NOMO-1 treated with DMSO at 0.1 percent for 48 hours (cell line): ENCODE results near the gene LRRC74B.
"Not testable (repeated sequence)": the region's sequence is repeated elsewhere in the genome, so short reads cannot be mapped to it uniquely, and the experiment has no call there.

Experiments
- DNase-seq: peaks from one replicate; lab custom pipeline; 2025; ENCODE audit not compliant: unreplicated experiment; lab: John Stamatoyannopoulos, UW

LRRC74B gene

DNA sequence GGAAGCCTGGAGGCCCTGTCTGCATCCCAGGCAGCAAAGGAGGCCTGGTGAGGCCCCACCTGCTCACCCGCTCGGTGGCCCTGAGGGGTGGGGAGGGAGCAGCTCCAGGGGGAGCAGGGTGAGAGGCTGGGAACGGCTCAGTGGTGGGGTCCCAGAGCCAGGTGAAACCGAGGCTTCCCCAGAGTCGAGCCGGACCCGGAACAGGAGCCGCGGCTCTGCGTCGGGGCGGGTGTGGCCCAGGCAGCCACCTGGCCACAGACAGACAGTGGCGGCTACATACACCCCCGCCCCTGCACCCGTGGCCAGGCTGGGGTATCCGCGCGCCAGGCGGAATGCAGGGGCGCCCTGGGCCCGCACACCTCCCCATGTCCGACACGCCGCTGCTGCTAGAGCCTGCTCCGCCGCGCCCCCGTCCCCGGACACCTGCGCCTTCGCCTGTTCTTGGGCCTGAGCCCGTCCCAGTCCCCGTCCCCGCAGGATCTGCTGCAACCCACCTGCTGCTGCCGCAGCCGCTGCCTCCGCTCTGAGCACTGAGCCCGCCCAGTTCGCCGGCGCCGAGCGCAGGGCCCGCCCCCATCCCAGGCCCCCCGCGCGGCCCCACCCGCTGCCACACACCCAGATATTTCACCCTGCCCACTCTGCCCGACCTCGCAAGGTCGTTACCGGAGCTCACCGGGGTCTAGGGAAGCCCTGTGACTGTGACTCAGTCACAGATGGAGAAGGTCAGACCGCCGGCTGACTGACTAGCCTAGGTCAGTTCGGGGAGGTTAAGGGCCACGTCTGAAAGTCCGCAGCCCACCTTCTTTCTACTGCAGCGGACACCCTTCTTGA is 13.5 kb upstream of the LRRC74B start, which contains the start of gene SLC7A4:
Gene SLC7A4, minus strand, starts transcription at position 525 of the 831 bp plus-strand sequence. CDS start 749 bp downstream, outside the sequence.
- DNase-seq: no peak

DNA sequence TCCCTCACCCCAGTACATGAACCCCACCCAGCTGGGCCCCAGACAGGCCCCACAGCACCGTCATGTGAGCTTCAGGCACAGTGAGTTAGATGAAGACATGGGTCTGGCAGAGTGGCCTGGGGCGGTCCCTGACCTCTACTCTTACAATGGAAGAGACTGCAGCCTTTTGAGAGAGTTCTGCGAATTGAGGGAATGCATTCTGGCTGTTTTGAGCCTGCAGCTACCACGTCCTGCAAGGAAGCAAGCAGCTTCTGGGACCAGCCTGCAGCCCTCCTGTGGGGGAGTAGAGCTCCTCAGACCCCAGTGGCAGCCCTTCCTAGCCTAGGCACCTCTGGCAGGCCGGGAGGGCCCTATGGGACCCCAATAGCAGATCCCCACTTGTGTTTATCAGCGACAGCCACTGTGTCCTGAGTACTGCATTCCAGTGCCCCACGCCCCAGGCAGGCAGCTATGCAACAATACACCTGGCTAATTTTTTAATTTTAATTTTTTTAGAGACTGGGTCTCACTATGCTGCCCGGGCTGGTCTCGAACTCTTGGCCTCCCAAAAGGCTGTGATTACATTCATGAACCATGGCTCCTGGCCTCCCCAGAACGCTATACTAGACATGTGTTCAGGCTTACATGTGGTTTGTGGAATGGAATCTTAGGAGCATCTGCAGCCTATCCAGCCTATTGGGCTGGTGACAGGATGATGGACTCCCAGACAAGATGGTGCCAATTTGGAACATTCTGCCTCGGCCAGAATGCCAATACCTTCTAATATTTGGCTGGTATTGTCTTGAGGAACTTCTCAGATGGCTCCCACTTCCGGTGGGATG is 12.7 kb upstream of the LRRC74B start:
- no peak for DNase-seq

DNA sequence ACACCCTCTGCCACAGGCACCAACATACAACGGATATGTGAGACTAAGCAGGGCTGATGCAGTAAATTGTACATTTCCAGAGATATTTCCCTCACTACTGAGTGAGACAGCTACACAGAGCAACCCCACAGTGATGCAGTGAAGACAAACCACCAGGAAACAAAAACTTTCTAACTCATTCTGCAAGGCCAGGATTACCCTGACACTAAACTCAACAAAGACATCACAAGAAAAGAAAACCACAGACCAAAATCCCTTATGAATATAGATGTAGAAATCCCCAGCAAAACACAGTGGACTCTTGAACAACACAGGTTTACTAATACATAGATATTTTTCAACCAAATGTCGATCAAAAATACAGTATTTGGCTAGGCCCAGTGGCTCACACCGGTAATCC is 11.9 kb upstream of the LRRC74B start:
- DNase-seq: no peak

DNA sequence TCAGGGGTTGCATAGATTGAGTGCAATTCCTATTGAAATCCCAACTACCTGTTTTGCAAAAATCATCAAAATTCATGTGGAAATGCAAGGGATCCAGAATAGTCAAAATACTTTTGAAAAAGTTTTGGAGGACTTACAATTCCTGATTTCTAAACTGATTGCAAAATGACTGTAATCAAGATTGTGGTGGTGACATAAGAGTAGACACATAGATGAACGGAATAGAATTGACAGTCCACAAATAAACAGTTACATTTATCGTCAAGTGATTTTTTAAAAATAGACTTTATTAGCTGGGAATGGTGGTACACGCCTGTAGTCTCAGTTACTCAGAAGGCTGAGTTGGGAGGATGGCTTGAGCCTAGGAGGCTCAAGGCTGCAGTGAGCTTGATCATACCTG is 10.8 kb upstream of the LRRC74B start:
- no peak for DNase-seq

DNA sequence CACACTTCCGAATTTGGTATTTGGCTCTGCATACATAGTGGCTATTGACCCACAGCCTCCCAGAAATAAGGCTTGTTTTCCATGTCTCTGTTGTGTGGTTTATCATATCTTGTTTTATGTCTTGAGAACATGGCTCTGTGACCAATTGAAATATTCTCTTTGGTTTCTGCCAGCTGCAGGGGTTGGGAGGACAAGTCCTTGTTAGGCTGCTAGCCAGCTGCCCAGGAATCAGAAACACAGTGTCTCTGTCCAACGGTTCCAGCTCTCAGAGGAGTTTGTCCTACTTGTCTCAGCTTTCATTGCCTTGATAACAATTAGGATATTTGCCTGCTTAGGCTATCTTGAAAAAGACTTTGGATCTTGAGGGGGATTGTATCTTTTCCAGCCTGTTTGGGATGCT is 7.3 kb upstream of the LRRC74B start:
- DNase-seq: no peak

DNA sequence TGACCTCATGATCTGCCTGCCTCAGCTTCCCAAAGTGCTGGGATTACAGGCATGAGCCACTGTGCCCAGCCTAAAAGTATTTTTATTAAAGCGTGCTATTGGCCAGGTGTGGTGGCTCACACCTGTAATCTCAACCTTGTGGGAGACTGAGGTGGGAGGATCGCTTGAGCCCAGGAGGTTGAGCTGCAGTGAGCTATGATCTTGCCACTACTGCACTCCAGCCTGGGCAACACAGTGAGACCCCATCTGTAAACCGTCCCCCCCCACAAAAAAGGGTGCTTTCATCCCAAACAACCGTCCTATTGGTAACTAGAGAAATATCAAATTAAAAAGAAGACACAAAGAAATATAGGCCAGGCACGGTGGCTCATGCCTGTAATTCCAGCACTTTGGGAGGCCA is 6.6 kb upstream of the LRRC74B start:
- DNase-seq: not testable (repeated sequence)

DNA sequence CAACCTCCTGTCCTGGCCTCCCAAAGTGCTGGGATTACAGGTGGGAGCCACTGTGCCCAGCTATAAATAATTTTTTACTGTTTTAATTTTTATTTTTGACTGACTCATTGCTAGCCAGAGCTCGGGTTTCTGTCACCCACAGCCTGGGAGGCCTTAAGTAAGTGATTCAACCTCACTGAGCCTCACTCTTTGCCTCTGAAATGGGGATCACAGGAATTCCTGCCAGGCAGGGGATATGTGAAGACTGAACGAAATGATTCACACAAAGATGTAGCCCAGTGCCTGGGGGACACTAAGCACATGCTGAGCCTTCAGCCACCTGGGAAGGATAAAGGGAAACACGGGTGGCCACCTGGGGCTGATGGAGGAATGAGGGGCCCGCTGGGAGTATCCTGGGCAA is 3.8 kb upstream of the LRRC74B start:
- no peak for DNase-seq

DNA sequence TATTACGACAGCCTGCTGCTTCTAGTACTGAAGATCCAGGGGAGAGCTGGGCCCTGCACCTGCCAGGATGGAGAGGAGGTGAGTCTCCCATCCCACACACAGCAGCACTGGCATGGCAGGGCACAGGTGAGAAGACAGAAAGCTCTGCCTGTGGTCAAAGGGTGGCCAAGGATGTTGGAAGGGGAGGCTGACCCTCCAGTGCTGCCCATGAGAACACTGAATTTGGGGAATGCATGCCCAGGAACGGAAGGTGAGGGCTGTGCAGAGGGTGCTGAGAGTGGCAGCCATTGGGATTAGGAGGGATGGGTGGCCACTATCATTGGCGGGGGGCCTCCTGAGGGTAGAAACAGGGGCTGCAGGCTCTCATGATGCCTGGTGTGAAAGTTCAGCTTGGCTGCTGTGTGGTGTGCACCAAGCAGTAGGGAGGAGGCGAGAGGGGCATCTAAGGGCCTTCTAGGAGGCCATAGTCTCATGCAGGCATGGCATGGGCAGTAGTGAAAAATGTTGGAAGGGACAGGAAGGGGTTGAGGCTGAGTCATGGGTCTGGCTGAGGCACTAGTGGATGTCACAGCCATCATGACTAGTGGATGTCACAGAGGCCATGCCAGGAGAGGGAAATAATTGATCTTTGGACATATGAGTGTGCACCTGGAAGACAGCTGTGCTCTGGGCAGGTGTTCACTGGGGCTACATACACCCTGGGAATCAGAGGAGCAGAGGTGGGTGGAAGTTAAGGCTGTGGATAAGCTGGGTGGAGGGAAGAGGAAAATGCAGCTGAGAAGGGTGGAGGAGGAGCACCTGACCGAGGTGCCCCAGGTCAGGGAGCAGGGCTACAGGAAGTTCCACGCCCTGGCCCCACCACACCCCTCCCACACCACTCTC is 2.5 kb upstream of the LRRC74B start:
- no peak for DNase-seq

DNA sequence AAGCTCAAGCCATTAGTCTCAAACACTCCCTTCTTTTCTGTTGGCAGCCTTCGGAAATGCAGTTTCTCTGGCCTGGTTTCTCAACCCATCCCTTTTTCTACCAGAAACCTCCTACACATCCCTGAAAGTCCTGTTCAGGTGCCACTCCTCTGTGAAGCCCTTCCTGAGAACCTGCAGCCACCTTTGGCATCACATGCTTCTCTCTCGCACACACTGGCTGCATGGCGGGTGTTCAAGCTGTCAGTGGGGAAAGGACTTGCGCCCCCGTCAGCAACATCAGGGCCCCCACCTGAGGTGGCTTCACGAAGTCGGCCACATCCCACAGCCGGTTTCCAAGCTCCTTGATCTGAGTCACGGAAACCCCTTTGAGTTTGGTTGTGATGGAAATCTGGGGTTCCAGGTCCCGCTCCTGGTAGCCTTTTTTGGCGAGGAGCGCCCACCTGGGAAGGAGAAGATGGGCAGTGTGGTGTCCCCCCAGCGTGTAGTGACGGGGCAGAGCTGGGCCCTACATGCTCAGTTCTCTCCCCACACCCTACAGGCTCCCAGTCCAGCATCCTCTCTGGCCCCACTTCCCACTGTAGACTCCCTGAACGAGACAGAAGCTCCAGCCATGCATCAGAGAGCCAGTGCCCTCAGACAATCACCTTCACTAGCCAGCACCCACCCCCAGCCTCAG is 1.7 kb upstream of the LRRC74B start:
- no peak for DNase-seq

DNA sequence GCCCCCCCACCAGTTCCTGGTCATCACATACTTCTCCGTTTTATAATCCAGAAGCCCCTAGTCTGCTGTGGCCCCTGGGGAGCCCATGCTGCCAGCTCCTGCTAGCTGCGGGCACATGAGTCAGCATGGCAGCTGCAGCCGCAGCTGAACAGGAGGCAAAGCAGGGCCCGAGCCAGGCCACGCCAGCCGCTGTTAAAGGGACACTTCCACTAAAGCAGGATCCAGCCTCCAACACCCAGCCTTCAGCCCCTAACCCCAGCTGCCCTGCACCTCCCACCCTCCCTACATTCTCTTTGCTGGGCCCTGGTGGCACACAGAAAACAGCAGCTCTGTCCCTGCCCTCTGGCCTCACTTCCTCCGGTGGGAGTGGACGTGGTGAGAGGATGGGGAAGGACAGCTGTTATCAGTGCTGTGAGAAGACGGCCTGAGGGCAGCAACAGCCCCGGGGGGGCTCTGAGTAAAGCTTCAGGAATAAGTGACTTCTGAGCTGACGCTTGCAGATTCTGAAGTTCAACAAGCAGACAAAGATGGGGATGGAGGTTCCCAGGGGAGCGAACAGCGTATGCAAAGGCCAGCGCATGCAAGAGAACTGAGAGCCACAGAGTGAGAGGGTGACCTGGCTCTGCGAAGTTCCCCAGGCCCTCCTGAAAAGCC is 688 bp upstream of the LRRC74B start:
- no peak for DNase-seq

DNA sequence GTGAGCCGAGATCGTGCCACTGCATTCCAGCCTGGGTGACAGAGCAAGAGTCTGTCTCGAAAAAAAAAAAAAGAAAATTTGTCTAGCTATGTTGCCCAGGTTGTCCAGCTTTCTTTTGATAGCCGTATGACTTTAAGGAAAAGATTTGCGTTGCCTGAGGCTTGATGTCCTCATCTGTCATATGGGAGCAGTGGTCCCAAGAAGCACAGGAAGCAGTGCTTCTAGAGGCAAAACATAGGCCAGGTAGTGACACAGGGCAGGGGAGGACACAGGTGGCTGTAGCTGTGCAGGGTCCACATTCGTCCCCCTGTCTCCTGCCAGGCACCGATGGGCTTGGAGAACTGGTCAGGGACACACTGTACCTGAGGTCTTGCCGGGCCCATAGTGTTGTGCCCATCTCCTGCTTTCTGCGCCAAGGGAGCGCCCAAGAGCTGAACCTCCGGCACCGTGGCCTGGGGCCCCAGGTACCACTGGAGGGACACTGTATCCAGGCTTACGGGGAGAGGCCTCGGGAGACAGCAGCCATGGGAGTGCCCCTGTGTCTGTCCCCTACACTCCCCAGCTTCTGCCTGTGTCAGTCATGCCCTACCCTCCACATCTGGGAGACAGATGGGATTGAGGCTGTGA is 1.4 kb downstream of the LRRC74B start:
- no peak for DNase-seq

DNA sequence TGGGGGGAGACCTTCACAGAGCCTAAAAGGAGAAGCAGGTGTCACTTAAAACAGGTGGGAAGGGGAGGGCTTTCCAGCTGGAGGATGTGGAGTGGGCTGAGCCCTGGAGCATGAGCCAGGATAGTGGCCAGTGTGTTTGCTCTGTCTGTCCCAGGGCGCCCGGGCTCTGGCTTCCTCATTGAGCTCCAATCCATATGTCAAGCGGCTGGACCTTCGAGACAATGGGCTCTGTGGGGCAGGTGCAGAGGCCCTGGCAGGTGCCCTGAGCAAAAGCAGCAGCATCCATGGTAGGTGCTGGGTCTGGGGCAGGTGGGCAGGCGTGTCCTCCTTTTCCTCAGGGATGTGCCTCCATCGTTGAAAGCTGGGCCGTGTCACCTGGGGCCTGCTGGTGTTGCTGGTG is 2.0 kb downstream of the LRRC74B start:
- DNase-seq: no peak

DNA sequence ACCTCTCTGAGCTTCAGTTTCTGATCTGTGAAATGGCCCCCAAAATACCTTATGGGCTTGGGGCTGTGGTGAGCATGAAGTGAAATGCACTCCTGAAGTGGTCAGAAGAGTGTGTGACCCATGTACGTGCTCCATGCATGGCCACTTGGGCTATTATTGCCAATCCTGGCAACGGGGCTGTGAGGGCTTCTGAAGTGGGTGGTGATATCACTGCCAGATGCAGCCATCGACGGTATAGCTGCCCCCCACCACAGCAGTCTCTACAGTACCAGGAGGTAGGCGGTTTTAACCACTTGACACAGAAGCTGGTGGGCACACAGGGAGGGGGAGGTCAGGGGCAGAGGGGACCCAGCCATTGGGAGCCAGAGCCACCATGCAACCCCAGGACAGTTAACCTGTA is 2.7 kb downstream of the LRRC74B start:
- not testable (repeated sequence) for DNase-seq

DNA sequence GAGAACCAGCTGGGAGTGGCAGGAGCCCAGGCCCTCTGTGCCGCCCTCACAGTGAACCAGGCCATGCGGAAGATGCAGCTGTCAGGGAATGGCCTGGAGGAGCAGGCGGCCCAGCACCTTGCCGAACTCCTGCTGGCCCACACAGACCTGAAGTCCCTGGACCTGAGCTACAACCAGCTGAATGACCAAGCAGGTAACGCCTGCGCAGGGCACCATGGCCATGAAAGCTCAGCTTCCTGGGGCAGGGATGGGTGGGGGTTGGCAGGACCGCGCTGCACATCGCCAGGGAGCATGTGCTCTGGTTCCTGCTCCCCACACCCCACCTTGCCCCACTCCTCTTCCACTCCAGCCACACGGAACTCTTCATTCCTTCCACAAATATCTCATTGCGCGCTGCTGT is 3.2 kb downstream of the LRRC74B start:
- not testable (repeated sequence) for DNase-seq

DNA sequence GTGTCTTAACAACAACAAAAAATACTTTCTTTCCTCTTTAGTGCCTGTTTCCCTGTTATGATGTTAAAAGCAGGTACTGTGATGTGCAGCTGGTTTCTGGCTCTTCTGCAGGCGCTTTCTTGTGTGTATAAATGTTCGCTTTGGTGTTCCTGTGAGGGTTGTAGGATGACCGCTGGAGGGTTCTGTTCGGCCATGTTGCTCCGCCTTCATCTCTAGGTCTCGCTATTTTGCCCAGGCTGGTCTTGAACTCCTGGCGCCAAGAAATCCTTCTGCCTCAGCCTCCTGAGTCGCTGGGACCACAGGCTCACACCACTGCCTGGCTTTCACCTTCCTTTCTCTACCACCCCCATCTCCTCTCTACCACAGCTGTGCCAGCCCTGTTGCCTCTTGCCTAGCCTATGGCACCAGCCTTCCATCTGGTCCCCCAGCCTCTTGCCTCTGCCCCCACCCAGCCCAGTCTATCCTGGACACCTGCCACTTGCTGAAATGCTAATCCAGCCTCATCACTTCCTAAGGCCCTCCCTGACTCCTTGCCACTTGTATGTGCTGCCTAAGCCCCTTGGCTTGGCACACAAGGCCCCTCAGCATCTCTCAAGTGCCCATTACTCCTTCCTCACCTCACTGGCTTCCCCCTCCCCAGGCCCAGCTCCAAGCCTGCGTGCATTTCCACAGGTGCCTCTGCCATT is 5.5 kb downstream of the LRRC74B start:
- DNase-seq: no peak

DNA sequence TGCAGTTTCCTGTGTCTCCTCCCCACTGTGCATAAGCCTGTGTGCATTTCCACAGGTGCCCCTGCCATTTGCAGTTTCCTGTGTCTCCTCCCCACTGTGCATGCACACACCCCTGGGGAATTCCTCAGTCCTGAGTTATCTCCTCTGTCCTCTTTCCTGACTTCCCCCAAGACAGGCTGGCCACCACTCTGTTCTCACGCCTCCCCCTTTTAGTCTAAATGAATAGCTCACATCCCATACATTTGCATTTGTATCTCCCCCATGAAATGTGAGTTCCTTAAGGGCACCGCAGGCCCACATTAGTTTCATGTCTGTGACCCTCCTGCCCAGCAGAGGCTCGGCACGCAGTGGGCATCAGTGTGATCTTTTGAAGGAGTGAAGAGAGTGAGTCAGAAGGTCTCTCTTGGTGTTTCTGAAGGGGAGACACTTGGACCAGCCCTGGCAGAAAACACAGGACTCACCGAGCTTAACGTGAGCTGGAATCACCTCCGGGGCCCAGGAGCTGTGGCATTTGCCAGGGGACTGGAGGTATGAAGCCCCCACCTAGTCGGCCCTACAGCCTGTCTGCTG is 6.2 kb downstream of the LRRC74B start:
- DNase-seq: no peak

DNA sequence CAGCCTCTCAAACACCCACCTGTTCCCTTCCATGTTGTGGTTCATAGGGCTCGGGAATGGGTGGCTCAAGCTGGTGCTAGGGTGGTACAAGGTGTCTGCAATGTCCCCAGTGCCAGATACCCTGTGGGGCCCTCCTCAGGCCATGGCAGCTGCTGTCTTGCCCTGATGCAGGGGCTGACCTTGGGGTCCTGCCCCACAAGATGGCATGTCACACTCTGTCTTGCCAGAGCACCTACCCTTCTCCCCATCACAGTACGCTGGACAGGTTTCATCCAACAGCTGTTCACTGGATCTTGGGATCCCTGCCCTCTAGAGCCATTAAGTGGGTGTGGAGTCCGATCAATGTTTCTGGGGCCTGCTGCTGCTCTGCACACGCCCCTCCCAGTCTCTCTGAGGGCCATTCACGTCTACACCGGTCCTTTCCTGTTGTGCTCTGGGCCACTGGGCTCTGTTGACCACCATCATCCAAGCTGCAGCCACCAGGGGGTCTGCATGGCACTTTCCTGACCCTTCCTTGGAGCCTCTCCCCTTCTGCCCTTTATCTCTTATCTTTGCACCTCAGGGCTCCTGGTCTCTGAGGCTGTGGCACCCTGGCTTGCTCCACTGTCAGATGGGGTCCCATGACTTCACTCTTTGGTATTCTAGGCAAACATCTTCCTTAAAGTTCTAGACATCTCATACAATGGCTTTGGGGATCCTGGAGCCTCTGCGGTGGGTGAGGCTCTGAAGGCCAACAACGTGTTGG is 7.1 kb downstream of the LRRC74B start:
- no peak for DNase-seq
